ENCODE results near the gene GRHL1. TPM values are rescaled to one million over a fixed set of nuclear protein-coding genes. Genes with fewer than 3 reads are reported as not detected.
A peak's percentile ranks its signal among the peaks of the same experiment; 100 is the strongest.
"Not testable (repeated sequence)": the region's sequence is repeated elsewhere in the genome, so short reads cannot be mapped to it uniquely, and the experiment has no call there.

The GRHL1 gene
- total RNA-seq, 4 donors from 2014 or later, result 1.3 to 6.6 (median 1.5) TPM; not detected in 1

- Histone ChIP-seq H3K36me3 (no peaks in the 10 kb centered on the region), H3K4me3 (peak overlapping the region in 1 of 4 donors; percentile 10), H3K27me3 (no peaks in the 10 kb centered on the region), H3K4me1 (peaks cover 0 to 9% (median 4%) of the 10 kb centered on the region in 4 donors), H3K27ac (peak overlapping the region; percentile 19 to 59 (median 40)), H3K9me3 (no peaks in the 10 kb centered on the region)
- TF ChIP-seq CTCF (IDR thresholded peaks at IDR 0.05), result no peak
- no peak for TF ChIP-seq POLR2A (IDR thresholded peaks at IDR 0.05)
- DNase-seq, result peak in 2 of 3 donors; percentile 61 to 77
Observed at GRCh38 chr2:10028988-10029874, 77.7 kb downstream of the GRHL1 start.

GRCh38 chr2:10029875-10030223 is 78.4 kb downstream of the GRHL1 start:
- no peaks in the 10 kb centered on the region for H3K36me3 ChIP-seq
- no peak overlapping the region for H3K27ac ChIP-seq
- H3K9me3 ChIP-seq, result no peaks in the 10 kb centered on the region
- DNase-seq, result no peak
- no peaks in the 10 kb centered on the region for H3K27me3 ChIP-seq
- no peak overlapping the region for H3K4me3 ChIP-seq
- no peak for TF ChIP-seq POLR2A (IDR thresholded peaks at IDR 0.05)
- no peak for TF ChIP-seq CTCF (IDR thresholded peaks at IDR 0.05)
- peaks cover 0 to 9% (median 4%) of the 10 kb centered on the region in 4 donors for H3K4me1 ChIP-seq

GRCh38 chr2:10030311-10030736 is 78.8 kb downstream of the GRHL1 start:
- Histone ChIP-seq H3K4me1 (peaks cover 0 to 9% (median 4%) of the 10 kb centered on the region in 4 donors), H3K36me3 (no peaks in the 10 kb centered on the region), H3K27me3 (no peaks in the 10 kb centered on the region), H3K27ac (no peak overlapping the region), H3K9me3 (no peaks in the 10 kb centered on the region), H3K4me3 (peak overlapping the region in 1 of 4 donors; percentile 24)
- TF ChIP-seq POLR2A (IDR thresholded peaks at IDR 0.05) (no peak), CTCF (IDR thresholded peaks at IDR 0.05) (no peak)
- peak in 1 of 3 donors; percentile 71 for DNase-seq

GRCh38 chr2:10030798-10031197 is 79.3 kb downstream of the GRHL1 start:
- H3K9me3 ChIP-seq, DNase-seq, H3K27ac ChIP-seq, H3K4me1 ChIP-seq, H3K27me3 ChIP-seq, H3K36me3 ChIP-seq: not testable (repeated sequence)
- peak overlapping the region in 1 of 4 donors; percentile 24 for H3K4me3 ChIP-seq

- no peak overlapping the region for H3K27ac ChIP-seq
- H3K36me3 ChIP-seq, result no peaks in the 10 kb centered on the region
- no peak for DNase-seq
- TF ChIP-seq POLR2A (IDR thresholded peaks at IDR 0.05) (no peak), CTCF (IDR thresholded peaks at IDR 0.05) (no peak)
- H3K27me3 ChIP-seq, result no peaks in the 10 kb centered on the region
- H3K4me1 ChIP-seq, result peaks cover 0 to 20% (median 5%) of the 10 kb centered on the region in 4 donors
- H3K4me3 ChIP-seq, result no peak overlapping the region
- H3K9me3 ChIP-seq, result no peaks in the 10 kb centered on the region
Observed at GRCh38 chr2:10031886-10032745, 80.6 kb downstream of the GRHL1 start.

- H3K4me1 ChIP-seq, result peaks cover 0 to 20% (median 5%) of the 10 kb centered on the region in 4 donors
Observed at GRCh38 chr2:10032746-10033105, 81.2 kb downstream of the GRHL1 start.

More at GRCh38 chr2:10032746-10033105, 81.2 kb downstream of the GRHL1 start:
- Histone ChIP-seq H3K4me3 (no peak overlapping the region), H3K36me3 (no peaks in the 10 kb centered on the region), H3K27me3 (no peaks in the 10 kb centered on the region), H3K27ac (no peak overlapping the region), H3K9me3 (no peaks in the 10 kb centered on the region)
- DNase-seq, result no peak
- TF ChIP-seq POLR2A (IDR thresholded peaks at IDR 0.05), result no peak
- no peak for TF ChIP-seq CTCF (IDR thresholded peaks at IDR 0.05)
